ENCODE measurements around the gene SLC25A22. TPM values are rescaled to one million over a fixed set of nuclear protein-coding genes. Genes with fewer than 3 reads are reported as not detected.

SLC25A22 gene
- total and polyA plus RNA-seq, 10 of the 15 experiments (the other 5 are each of a cell fraction or from before 2014, with no cell fraction given): 0.27 to 27.0 (median 8.2) TPM

GRCh38 chr11:830295-831117, 32.4 kb upstream of the SLC25A22 start:
- in situ Hi-C loops (cut with MboI): no loop called here
- ChIA-PET POLR2A (interaction anchor here (0.6 to 5.2 kb wide), 3 partner anchors 11 to 35 kb away, joined by 3 to 33 read pairs (median 21); partner anchors contain the start of genes PNPLA2, POLR2L and TSPAN4), SMC1A (ENCODE audit: uncharacterized antibody, unreplicated experiment) (no interaction called here), RAD21 (ENCODE audit: unreplicated experiment) (interaction anchor here (1.0 to 1.3 kb wide), 2 partner anchors 11 to 21 kb away, joined by 3 read pairs; partner anchors contain the start of gene RPLP2), CTCF (interaction anchor here (1.1 kb wide), 1 partner anchor 18 kb away, joined by 3 read pairs; no protein-coding TSS in a partner anchor)
- H3K27me3 ChIP-seq (replicated peaks in 1 of 2; ENCODE audit: control insufficient read depth in 2 of 2, insufficient read depth in 2 of 2, low read length in 1 of 2): no peaks in the 10 kb centered on the region; a peak in 3 of 4 replicates
- H3K4me3 ChIP-seq: peak overlapping the region; percentile 49
- H2AFZ ChIP-seq (ENCODE audit: control insufficient read depth, low read depth, low read length): no peak overlapping the region
- no peaks in the 10 kb centered on the region; a peak in 1 of 4 replicates for H3K36me3 ChIP-seq (ENCODE audit: control insufficient read depth in 2 of 2, insufficient read depth in 2 of 2, low read length in 1 of 2)
- H3K79me2 ChIP-seq (ENCODE audit: control insufficient read depth, insufficient read depth, low read length): no peaks in the 10 kb centered on the region
- ATAC-seq: peak; percentile 72
- intact Hi-C loops (cut with micrococcal nuclease; ENCODE audit: unreplicated experiment): no loop called here
- H3K9me3 ChIP-seq (replicated peaks; ENCODE audit: control insufficient read depth, insufficient read depth, low read length): no peaks in the 10 kb centered on the region
- no peak overlapping the region for H3K27ac ChIP-seq (ENCODE audit: control insufficient read depth, insufficient read depth)
- H3K4me1 ChIP-seq (ENCODE audit: control insufficient read depth, insufficient read depth, low read length): peaks cover 42% of the 10 kb centered on the region
- peak overlapping the region; percentile 93 for H3K4me2 ChIP-seq (ENCODE audit: control insufficient read depth, insufficient read depth)
- WGBS (ENCODE audit: insufficient coverage, insufficient replicate concordance, low lambda C conversion rate, missing lambda C conversion rate): 3% methylated on average over 69 of the region's 78 CpGs
- BruUV-seq (replicated peaks): no TSS peak
- FAIRE-seq: no peak
- H4K20me1 ChIP-seq (ENCODE audit: control insufficient read depth, insufficient read depth): no peaks in the 10 kb centered on the region
- no peak overlapping the region for H3K9ac ChIP-seq (ENCODE audit: control insufficient read depth, insufficient read depth, low read length)
- no peak for TF ChIP-seq HCFC1 (IDR thresholded peaks at IDR 0.05; ENCODE audit: low read length)
- TF ChIP-seq NFYB (IDR thresholded peaks at IDR 0.05; ENCODE audit: insufficient read depth, low read depth, low read length): peak; percentile 71; the same call in 1 of the 2 replicates
- no peak for TF ChIP-seq ZZZ3 (IDR thresholded peaks at IDR 0.05; ENCODE audit: control insufficient read depth, insufficient read length, low read depth)
- TF ChIP-seq NR2C1 (IDR thresholded peaks at IDR 0.05): no peak
- TF ChIP-seq USF1 (IDR thresholded peaks at IDR 0.05; ENCODE audit: borderline replicate concordance, extremely low read length, insufficient read depth, low read depth, low read length): peak; percentile 59
- no peak for TF ChIP-seq SREBF1 (IDR thresholded peaks at IDR 0.05; ENCODE audit: low read length)
- TF ChIP-seq TCF3 (IDR thresholded peaks at IDR 0.05; ENCODE audit: borderline replicate concordance, insufficient read depth, low read depth, low read length): peak; percentile 87
- peak; percentile 25 for TF ChIP-seq USF2 (IDR thresholded peaks at IDR 0.05; ENCODE audit: borderline replicate concordance, low read depth, low read length)
- TF ChIP-seq MYC (IDR thresholded peaks at IDR 0.05; ENCODE audit: insufficient read depth, insufficient read length, insufficient replicate concordance, low read length, severe bottlenecking): no peak
- TF ChIP-seq TCF12 (IDR thresholded peaks at IDR 0.05; ENCODE audit: low read depth, low read length): peak; percentile 65
- no peak for DNase-seq (ENCODE audit: low read depth, low spot score)
